ENCODE data around the gene RTL1. TPM values are rescaled to one million over a fixed set of nuclear protein-coding genes. Genes with fewer than 3 reads are reported as not detected.

RTL1 gene
- total RNA-seq, 1 donor: not detected

DNA sequence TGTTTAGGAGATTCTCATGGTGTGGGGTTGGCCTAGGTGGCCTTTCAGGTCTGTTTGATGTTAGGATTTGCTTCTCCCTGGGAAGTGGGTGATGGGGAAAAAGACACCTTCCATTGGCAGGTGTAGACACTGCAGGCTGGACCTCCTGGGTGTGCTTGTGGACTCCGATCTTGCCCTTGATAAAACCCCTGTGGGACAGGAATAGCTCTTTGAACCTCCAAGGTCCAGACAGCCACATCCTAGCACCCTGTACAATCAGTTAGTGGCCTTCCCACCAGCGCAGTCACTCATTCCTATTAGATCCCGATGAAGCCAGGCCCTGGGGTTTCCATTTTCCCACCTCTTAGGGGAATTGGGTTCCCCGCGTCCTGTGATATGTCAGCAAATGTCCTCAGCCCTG lies 49.1 kb downstream of the RTL1 start:
- DNase-seq (ENCODE audit: low read depth in 2 of 3, low spot score in 2 of 3): no peak

DNA sequence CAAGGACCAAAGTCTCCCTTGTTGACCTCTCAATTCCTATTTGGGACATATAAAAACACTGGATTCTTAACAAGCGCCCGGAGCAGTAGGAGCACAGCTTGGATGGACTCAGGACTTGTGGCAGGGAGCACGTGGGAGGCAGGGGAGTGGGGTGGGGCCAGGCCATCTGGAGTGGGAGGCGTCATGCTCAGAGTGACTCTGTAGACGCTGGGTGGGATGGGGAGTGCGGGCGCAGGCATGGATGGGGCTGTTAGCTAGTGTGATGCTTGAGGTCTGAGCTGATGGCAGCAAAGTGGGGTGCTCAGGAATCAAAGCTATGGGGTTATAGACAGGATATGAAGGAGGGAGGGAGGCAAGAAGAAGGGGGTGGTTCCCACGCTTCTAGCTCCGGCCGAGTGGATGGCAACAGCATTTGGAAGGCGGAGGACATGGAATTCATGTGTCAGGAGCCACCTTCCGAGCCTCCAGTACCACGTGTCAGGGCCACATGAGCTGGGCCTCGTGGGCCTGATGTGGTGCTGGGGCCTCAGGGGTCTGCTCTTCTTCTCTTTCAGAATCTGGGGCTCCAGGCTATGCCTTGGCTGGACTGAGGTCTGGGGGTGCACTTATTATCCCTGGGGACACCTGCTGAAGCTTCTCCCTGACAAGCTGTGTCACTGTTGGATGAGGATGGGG lies 51.4 kb downstream of the RTL1 start:
- DNase-seq (ENCODE audit: low read depth in 2 of 3, low spot score in 2 of 3): no peak

DNA sequence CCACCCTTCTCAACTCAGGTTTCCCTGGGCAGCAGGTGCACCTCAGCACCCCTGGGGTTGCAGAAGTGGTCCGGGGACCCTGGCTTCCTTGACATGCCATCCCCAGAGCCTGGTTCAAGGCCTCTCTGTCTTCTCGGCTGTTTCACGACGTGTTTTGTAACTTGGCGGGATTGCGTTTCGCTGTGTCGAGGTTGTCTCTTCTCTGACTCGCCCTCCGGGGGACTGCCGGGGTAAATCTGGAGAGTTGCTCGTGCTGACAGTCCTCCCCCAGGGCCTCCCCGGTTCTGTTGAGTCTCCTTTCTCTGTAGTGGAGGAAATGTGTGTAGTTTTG lies 52.0 kb downstream of the RTL1 start:
- no peak for DNase-seq (ENCODE audit: low read depth in 2 of 3, low spot score in 2 of 3)

DNA sequence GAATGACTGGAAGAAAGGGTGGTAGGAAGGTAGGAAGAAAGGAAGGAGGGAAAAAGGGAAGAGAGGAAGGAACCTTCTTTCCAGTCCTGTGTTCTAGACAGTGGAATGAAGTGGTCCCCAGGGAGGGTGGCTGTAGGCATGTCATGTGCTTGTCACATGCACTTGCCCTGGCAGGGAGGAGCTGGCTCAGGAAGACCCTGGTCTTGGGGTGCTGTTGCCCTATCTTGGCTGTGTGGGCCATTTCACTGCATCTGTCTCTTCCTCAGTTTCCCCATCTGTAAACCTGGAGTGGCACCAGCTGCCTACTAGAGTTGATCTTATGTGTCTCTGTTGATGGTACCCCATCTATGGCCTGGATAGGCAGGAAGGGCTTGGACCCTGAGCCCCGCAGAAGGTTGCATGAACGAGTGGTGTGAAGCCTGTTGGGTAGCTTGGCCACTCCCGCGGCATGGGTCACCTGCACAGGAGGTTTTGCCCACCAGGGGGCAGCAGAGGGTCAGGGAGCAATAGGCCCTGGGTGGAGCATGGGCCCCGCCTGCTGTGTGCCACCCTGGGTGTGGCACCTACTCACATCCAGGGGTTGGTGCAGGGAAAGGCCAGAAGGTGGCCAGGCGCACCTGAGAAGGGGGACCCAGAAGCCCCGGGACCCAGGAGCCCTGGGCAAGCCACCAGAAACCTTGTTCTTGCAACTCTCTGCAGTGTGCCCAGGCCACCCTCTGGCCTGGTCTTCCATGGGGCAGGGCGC lies 52.5 kb downstream of the RTL1 start:
- DNase-seq (ENCODE audit: low read depth in 2 of 3, low spot score in 2 of 3): peak; percentile 40 to 83 (median 66)

DNA sequence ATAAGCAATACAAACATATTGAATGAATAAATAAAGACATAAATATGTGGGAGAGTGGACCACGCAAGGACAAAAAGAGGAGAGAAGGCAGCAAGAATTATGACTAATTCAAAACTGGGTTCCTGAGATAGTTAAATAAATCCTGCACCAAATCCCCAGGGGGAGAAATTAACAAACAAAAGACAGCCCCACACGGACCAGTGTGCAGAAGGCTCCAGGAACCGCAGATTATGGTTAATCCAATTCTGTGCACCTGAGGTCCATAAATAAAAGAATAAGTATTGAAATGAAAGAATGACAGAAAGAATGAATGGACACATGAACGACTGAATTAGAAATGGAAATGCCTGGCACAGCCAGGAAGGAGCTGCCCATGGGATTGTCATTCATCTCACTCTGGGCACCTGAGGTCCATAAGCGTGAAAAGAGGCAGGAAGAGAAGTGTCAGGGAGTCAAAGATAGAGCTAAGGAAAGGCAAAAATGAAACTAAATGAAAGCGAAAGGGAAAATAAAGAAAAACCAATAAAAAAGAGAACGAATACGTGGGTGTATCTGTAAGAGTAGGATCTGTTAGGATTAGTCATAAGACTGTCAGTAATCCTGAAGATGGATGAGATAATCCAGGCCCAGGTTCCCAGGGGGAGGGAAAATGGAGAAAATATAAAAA lies 54.3 kb downstream of the RTL1 start:
- DNase-seq (ENCODE audit: low read depth in 2 of 3, low spot score in 2 of 3): peak in 2 of 3 donors; percentile 30 to 34

DNA sequence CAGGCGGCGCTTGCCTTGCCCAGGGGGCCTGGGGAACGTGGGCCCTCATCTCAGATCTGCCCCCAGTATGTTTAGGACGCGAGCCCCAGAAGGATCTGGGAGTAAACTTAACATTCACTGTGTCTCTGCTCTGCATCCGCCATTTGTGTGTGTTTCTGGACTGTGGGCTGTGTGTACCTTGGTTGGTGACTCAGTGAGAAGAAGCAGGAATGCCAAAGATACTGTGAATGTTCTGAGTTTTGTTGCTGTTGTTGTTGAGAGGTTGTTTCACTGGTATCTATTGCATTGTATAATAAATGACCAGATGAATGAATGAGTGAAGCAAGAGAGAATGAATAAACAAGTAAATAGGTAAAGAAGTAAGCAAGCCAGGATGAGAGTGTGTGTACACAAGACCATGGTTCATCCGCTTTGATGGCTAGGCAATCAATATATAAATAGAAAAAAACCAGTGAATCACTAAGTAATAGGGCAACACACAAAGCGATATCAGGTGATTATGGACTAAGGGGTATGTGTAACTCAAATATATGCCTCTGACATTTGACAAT lies 57.1 kb downstream of the RTL1 start:
- no peak for DNase-seq (ENCODE audit: low read depth in 2 of 3, low spot score in 2 of 3)

DNA sequence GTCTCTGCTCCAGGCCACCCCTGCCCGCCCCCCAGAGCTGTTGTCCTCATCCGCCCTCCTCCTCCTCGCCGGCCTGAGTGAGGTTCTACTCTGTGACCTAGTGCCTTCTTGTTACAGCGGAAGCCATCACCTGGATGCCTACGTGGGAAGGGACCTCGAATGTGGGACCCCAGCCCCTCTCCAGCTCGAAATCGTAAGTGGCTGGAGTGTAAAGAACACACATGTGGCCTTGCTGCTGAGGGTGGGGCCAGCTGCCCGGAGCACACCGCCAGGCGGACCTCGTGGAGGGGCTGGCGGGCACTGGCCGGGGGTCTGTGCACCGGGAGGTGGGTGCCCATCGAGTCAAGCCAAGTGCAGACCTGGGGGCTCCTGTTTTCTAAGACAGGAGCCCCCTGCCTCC lies 58.2 kb downstream of the RTL1 start:
- no peak for DNase-seq (ENCODE audit: low read depth in 2 of 3, low spot score in 2 of 3)

DNA sequence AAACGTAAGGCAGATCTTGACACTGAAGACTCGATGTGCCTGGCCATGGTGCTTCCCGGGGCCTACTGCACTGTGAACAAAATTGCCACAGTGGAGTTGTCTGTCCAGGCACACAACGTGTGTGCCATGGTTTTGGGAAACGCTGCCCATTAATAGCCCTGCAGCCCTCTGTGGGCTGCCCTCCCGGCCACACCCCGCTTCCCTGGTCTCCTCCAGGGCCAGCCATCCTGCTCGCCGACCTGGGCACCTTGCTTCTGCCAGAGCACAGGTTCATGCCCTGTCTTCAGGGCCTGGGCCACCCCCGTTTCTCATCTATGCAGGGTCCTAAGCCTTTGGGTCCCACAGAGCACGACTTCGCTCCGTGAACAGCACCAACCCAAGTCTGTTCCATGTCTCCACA lies 58.7 kb downstream of the RTL1 start:
- no peak for DNase-seq (ENCODE audit: low read depth in 2 of 3, low spot score in 2 of 3)

DNA sequence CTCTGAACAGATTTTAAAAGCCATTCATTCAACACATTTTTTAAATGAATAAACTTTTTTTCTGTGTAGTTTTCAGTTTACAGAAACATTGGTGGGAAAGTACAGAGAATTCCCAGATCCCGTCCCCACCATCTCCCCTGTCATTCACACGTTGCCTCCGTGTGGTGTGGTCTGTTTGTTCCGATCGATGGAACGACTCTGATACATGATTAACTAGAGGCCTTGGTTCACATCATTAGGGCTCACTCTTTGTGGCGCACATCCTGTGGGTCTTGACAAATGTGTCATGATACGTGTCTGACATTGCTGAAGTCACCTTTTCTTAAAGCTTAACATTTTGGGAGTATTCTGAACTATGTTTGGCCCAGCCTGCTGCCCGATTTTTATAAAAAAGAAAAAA lies 59.1 kb downstream of the RTL1 start:
- no peak for DNase-seq (ENCODE audit: low read depth in 2 of 3, low spot score in 2 of 3)

DNA sequence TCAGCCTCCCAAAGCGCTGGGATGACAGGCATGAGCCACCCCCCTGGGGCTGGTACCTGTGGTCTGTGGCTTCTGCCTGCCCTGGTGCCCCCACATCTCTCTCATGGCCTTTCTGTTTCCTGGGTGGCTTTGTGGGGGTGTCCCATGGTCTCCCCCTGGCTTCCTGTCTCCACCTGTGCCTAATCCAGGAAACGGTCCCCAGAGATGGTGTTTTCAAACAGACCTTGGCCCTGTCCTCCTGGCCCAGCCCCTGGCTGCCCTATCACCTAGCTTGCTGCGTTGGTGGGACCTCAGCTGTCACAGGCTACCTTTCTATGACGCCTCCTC lies 59.5 kb downstream of the RTL1 start:
- no peak for DNase-seq (ENCODE audit: low read depth in 2 of 3, low spot score in 2 of 3)

DNA sequence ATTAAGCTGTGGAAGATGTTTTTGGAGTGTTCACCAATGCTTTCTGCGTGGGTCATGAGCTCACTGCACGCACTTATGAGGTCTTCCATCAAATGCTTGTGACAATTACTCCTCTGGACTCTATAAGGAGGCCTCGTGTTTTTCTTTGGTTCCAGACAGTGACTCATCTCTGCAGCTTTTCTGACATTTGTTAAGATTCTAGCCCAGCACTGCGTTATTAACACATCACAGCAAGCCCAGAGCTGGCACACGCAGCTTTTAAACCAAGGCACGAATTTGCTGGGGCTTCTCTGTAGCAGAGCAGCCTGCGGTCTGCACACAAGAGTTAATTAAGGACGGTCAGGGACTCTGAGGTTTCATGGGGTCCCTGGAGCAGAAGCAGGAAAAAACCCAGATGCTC lies 60.7 kb downstream of the RTL1 start:
- no peak for DNase-seq (ENCODE audit: low read depth in 2 of 3, low spot score in 2 of 3)

DNA sequence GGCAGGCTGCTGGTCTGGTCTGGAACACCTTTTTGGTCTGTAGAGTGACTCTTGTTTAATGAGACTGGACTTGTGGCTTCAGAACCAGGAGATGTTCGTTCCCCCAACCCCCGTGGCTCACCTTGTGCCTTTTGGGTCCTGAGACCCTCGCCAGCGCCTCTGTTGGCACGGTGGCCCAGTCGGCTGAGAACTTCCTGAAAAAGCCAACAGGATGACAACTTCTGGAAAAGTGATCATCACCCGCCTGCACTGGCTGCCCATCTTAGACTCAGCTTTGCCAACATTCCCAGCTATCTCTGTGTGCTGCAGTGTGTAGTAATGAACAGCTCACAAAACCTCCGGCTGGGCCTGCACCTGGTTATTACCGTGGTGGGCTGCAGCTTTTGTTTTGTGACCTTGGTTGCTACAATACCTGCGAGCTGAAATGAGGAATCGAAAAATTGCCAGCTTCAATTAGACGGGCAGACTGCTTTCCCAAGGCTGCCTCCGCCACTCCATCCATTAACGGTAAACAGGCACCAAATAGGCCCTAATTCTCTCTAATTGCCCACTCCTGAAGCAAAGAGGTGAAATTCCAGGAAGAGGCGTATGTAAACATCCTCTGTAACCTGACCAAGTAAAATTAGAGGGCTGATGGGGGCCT lies 61.6 kb downstream of the RTL1 start:
- DNase-seq (ENCODE audit: low read depth in 2 of 3, low spot score in 2 of 3): no peak

DNA sequence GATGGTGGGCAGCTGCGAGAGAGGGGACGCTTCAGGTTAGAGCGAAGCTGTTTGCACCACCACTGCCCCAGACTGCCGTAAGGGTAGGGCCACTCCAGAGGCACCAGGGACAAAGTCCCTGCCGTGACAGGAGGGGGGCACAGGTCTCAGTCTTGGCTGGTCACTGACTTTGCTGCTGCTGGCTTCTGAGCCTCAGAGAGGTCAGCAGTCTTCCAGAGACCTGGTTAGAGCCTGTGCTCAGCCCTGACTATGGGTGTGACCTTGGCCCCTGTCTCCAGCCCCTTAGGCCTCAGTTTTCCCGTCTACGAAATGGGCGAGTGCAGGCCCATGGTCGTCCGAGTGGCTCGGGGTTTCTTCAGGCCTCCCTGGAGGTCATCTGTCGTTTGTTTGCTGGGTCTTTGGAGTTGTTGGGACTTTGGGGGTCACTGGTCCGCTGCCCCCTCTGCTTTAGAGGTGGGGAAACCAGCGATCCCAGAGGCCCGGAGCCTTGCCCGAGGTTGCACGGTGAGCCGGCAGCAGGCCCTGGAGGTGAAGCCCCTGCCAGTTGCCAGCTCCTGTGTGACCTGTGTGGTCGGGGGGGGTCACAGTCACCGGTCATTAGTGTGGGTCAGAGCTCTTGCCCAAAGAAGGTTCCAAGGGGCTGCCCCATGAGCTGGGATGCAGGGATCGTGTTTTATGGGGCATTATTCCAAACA lies 62.3 kb downstream of the RTL1 start:
- DNase-seq (ENCODE audit: low read depth in 2 of 3, low spot score in 2 of 3): no peak

DNA sequence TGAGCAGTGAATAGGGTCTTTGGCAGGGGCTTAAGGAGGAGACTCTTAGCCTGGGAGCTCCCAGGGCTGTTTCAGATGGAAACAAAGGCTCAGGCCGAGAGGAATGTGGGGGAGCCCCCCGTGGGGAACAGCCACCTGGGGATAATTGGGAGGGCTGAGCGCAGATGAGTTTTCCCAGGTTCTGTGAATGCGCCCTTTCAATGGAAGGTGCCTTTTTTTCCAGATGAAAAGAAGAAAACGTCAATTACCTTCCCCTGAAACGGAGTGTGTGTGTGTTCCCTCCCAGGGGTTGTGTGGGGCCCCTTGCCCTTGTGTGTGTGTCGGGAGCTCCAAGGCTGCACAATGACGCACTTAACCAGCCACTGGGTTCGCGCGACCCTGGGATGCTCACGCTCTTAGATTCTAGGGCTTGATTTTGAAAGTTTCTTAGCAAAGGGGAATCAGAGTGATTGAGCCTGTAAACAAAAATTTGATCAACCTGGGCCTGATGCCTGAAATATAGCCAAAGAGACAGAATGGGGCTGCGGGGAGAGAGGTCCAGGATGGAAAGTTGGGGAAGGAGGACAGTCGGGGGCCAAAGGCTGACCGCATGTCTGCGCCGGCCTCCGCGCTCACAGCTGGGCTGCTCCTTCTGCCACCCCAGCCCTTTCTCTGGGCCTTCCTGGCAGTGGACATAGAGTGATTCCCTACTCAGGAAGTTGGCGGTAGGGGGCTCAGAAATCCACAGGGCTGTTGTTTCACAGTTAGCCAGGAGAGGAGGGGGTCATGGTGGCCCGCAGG lies 63.0 kb downstream of the RTL1 start:
- no peak for DNase-seq (ENCODE audit: low read depth in 2 of 3, low spot score in 2 of 3)

DNA sequence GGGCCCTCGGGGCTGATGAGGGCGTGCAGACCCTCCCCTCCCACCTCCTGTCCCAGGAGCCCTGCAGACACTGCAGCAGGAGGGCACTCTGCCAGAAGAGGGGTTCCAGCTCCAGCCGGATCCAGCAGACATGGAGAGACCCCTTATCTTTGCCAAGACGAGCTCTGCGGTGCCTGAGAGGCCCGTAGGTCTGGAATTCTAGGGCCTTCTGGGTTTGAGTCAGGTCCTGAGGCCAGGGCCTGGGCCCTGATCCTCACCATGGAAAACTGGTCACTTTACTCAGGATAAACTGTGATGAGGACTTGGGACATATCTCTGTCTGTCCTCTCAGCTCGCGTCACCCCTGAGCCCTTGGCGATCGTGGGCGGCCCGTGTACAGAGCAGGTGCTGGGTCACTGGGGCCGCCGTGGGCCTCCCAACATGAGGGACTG lies 63.8 kb downstream of the RTL1 start:
- no peak for DNase-seq (ENCODE audit: low read depth in 2 of 3, low spot score in 2 of 3)

DNA sequence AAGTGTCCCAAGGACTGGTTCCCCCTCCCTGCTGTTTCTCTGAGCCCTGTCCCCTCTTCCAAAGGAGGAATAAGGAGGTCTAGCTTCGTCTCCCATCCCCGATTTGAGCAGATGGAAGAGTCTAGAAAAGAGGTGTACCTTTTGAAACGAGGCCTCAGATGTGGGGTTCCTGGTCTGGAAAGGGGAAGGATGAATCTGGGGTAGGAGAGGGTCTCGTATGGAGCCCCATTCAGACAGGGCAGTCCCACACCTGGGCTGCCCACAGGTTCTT lies 64.3 kb downstream of the RTL1 start:
- DNase-seq (ENCODE audit: low read depth in 2 of 3, low spot score in 2 of 3): no peak

DNA sequence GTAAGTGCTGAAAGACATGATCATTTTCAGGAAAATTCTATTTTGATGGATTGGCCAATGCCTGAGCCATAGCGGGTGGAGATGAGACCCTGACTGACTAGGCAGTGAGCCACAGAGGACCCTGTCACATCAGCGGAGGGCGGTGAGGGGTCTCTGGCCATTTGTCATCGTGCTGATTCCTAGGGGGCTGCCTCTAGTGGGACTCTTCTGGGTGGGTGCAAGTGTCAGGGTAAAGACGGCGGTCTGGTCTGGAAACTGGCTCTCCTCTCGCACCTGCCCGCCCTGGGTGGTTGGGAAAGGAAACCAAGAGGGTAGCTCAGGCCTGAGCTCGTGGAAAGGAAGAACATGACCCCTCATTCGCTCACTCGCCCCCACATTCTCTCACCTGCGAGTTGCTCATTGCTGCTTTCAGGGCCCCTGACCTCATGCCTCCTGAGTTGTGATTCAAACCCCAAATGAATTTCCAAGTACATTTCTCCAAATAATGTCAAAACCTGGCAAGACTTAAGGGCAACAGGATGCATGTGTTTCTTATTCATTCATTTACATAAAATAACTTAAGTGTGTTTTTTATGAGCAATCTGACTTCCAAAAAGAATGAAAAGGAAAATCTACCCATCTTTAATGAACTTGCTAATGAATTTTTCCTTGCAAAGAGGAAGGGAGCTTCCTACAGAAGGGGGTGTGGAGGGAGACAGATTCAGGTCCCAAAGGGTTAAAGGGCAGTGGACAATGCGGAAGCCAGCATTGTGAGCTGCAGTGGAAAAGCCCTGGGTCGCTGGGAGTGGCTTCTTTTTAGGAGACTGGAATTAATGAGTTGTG lies 64.8 kb downstream of the RTL1 start:
- DNase-seq (ENCODE audit: low read depth in 2 of 3, low spot score in 2 of 3): no peak

DNA sequence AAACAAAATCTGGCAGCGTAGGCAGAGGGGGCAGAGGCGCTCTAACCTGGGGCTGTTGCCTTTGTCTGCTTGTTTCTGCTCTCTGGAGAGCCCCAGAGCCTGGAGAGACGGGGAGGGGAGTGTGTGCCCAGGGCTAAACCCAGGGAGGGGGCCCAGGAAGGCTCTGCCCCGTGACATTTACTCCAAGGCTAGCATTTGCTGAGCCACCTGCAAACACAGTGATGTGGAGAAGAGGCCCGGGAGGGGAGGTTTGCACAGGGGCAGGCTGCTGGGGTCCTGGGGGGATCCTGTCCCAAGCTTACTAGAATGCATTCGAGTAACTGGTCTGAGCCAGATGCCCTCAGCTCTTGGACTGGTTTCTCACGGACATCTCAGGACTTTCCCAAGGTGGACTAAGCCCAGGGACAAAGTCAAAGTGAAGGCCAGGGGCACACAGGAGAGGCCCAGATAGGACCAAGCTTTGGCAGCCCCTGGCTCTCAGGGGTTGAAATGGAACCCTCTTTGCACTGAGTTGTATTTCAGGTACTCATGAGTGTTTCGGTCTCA lies 65.6 kb downstream of the RTL1 start:
- no peak for DNase-seq (ENCODE audit: low read depth in 2 of 3, low spot score in 2 of 3)

Measured in hematopoietic multipotent progenitor cell (in vitro differentiated cells).